ENCODE data around the gene MED29.

The MED29 gene

GRCh38 chr19:39412100-39412866 is 21.1 kb downstream of the MED29 start, which contains the start of gene PLEKHG2:
Gene PLEKHG2 (plus strand): TSS chr19:39412669. CDS start chr19:39414087, 1,418 bp downstream.
- DNase-seq: peak; percentile 97

- DNase-seq: no peak
Measured at GRCh38 chr19:39412867-39413271, 21.7 kb downstream of the MED29 start.

GRCh38 chr19:39413272-39413910 is 22.2 kb downstream of the MED29 start:
- no peak for DNase-seq

- no peak for DNase-seq
Measured at GRCh38 chr19:39413911-39414608, 22.9 kb downstream of the MED29 start.

- DNase-seq: no peak
Measured at GRCh38 chr19:39415111-39416046, 24.2 kb downstream of the MED29 start.

GRCh38 chr19:39416152-39417120 is 25.3 kb downstream of the MED29 start:
- DNase-seq: no peak

GRCh38 chr19:39417463-39418181 is 26.4 kb downstream of the MED29 start:
- no peak for DNase-seq

- no peak for DNase-seq
Measured at GRCh38 chr19:39419003-39419402, 27.8 kb downstream of the MED29 start.

GRCh38 chr19:39420769-39421168 is 29.6 kb downstream of the MED29 start:
- no peak for DNase-seq

GRCh38 chr19:39422020-39422419 is 30.8 kb downstream of the MED29 start:
- DNase-seq: no peak

- DNase-seq: no peak
Measured at GRCh38 chr19:39423258-39424086, 32.3 kb downstream of the MED29 start.

- DNase-seq: no peak
Measured at GRCh38 chr19:39424934-39425333, 33.8 kb downstream of the MED29 start.

- no peak for DNase-seq
Measured at GRCh38 chr19:39425744-39426143, 34.6 kb downstream of the MED29 start.

GRCh38 chr19:39426170-39426569 is 35.0 kb downstream of the MED29 start:
- no peak for DNase-seq

GRCh38 chr19:39427707-39428106 is 36.5 kb downstream of the MED29 start:
- no peak for DNase-seq

GRCh38 chr19:39428283-39429112 is 37.3 kb downstream of the MED29 start:
- DNase-seq: no peak

- DNase-seq: peak; percentile 27
Measured at GRCh38 chr19:39430675-39431593, 39.8 kb downstream of the MED29 start.

- DNase-seq: no peak
Measured at GRCh38 chr19:39432677-39433025, 41.5 kb downstream of the MED29 start.
